ENCODE measurements around the gene DYNLT1. TPM values are rescaled to one million over a fixed set of nuclear protein-coding genes. Genes with fewer than 3 reads are reported as not detected.

DYNLT1 gene
- total and polyA plus RNA-seq, 10 of the 15 experiments (the other 5 are each of a cell fraction or from before 2014, with no cell fraction given), result 33.6 to 298 (median 89.2) TPM

GRCh38 chr6:158611541-158612370 lies 32.8 kb downstream of the DYNLT1 start:
- no peak overlapping the region for H2AFZ ChIP-seq (ENCODE audit: control insufficient read depth, low read depth, low read length)
- H3K4me3 ChIP-seq, result no peak overlapping the region
- no peaks in the 10 kb centered on the region for H3K27me3 ChIP-seq (replicated peaks in 1 of 2; ENCODE audit: control insufficient read depth in 2 of 2, insufficient read depth in 2 of 2, low read length in 1 of 2)
- FAIRE-seq (no peak), DNase-seq (ENCODE audit: low read depth, low spot score) (no peak), ATAC-seq (no peak)
- 0 out of 3 replicates have a peak, but pooled peaks cover 1% of the 10 kb centered on the region for H3K9me3 ChIP-seq (replicated peaks; ENCODE audit: control insufficient read depth, insufficient read depth, low read length)
- H3K27ac ChIP-seq (ENCODE audit: control insufficient read depth, insufficient read depth), result no peak overlapping the region
- 98% methylated on average over 14 of the region's 14 CpGs for WGBS (ENCODE audit: insufficient coverage, insufficient replicate concordance, low lambda C conversion rate, missing lambda C conversion rate)
- CTCF ChIA-PET, result interaction anchor here (0.9 to 2.4 kb wide), 3 partner anchors 80 to 398 kb away, joined by 4 to 10 read pairs (median 4); no protein-coding TSS in a partner anchor
- peaks cover 12 to 17% of the 10 kb centered on the region in 2 experiments for H3K36me3 ChIP-seq (ENCODE audit: control insufficient read depth in 2 of 2, insufficient read depth in 2 of 2, low read length in 1 of 2)
- no TSS peak for BruUV-seq (replicated peaks)
- intact Hi-C loops (cut with micrococcal nuclease; ENCODE audit: unreplicated experiment) (no loop called here), in situ Hi-C loops (cut with MboI) (no loop called here)
- SMC1A ChIA-PET (ENCODE audit: uncharacterized antibody, unreplicated experiment), result interaction anchor here (2.3 kb wide), 1 partner anchor 80 kb away, joined by 6 read pairs; no protein-coding TSS in a partner anchor
- no peaks in the 10 kb centered on the region for H3K79me2 ChIP-seq (ENCODE audit: control insufficient read depth, insufficient read depth, low read length)
- no peak overlapping the region for H3K9ac ChIP-seq (ENCODE audit: control insufficient read depth, insufficient read depth, low read length)
- H4K20me1 ChIP-seq (ENCODE audit: control insufficient read depth, insufficient read depth), result no peaks in the 10 kb centered on the region
- POLR2A ChIA-PET, result no interaction called here
- H3K4me1 ChIP-seq (ENCODE audit: control insufficient read depth, insufficient read depth, low read length), result no peaks in the 10 kb centered on the region
- H3K4me2 ChIP-seq (ENCODE audit: control insufficient read depth, insufficient read depth), result no peak overlapping the region
- RAD21 ChIA-PET (ENCODE audit: unreplicated experiment), result no interaction called here
- no peak for TF ChIP-seq CBFB (IDR thresholded peaks at IDR 0.05; ENCODE audit: low read depth)
- TF ChIP-seq ATF7 (IDR thresholded peaks at IDR 0.05; ENCODE audit: low read depth), result no peak
- TF ChIP-seq MXI1 (IDR thresholded peaks at IDR 0.05; ENCODE audit: low read depth, low read length), result no peak
- TF ChIP-seq TAF1 (IDR thresholded peaks at IDR 0.05; ENCODE audit: borderline replicate concordance, low read depth, low read length), result no peak
- TF ChIP-seq SPI1 (IDR thresholded peaks at IDR 0.05; ENCODE audit: borderline replicate concordance, insufficient read depth, low read depth, low read length), result no peak
- TF ChIP-seq LARP7 (IDR thresholded peaks at IDR 0.05), result no peak
- no peak for TF ChIP-seq MTA3 (IDR thresholded peaks at IDR 0.05; ENCODE audit: borderline replicate concordance, low read length)
- no peak for TF ChIP-seq GABPA (IDR thresholded peaks at IDR 0.05; ENCODE audit: low read depth)
- no peak for TF ChIP-seq ZBTB40 (IDR thresholded peaks at IDR 0.05; ENCODE audit: borderline replicate concordance)
- no peak for TF ChIP-seq CUX1 (IDR thresholded peaks at IDR 0.05; ENCODE audit: insufficient replicate concordance, low read depth, low read length)
- no peak for TF ChIP-seq KAT2A (conservative IDR thresholded peaks at IDR 0.05; ENCODE audit: control insufficient read depth, low read depth, low read length)
- no peak for TF ChIP-seq SMAD1 (IDR thresholded peaks at IDR 0.05; ENCODE audit: low read depth, partially characterized antibody)
- no peak for TF ChIP-seq USF2 (IDR thresholded peaks at IDR 0.05; ENCODE audit: borderline replicate concordance, low read depth, low read length)

Data from GM12878 (cell line).